ENCODE measurements around the gene OR6K2. TPM values are rescaled to one million over a fixed set of nuclear protein-coding genes. Genes with fewer than 3 reads are reported as not detected.
A peak's percentile ranks its signal among the peaks of the same experiment; 100 is the strongest.
"Not testable (repeated sequence)": the region's sequence is repeated elsewhere in the genome, so short reads cannot be mapped to it uniquely, and the experiment has no call there.

OR6K2 gene
- total RNA-seq, 2 experiments from 2014 or later: not detected

- H3K9me3 Mint-ChIP-seq: peaks cover 1% of the 10 kb centered on the region
- peaks cover 9% of the 10 kb centered on the region for H3K27me3 Mint-ChIP-seq
- H3K27ac Mint-ChIP-seq: no peak overlapping the region
- H3K4me3 Mint-ChIP-seq: no peak overlapping the region
- no peaks in the 10 kb centered on the region for H3K4me1 Mint-ChIP-seq
- DNase-seq: no peak
- no peaks in the 10 kb centered on the region for H3K36me3 Mint-ChIP-seq
Observed at GRCh38 chr1:158691907-158692306, 8.5 kb downstream of the OR6K2 start.

GRCh38 chr1:158691149-158691548, 9.3 kb downstream of the OR6K2 start:
- H3K4me1 Mint-ChIP-seq, H3K27ac Mint-ChIP-seq, DNase-seq, H3K27me3 Mint-ChIP-seq, H3K4me3 Mint-ChIP-seq, H3K9me3 Mint-ChIP-seq, H3K36me3 Mint-ChIP-seq: not testable (repeated sequence)

- Mint-ChIP-seq H3K27me3 (peaks cover 8% of the 10 kb centered on the region), H3K4me3 (no peak overlapping the region)
Observed at GRCh38 chr1:158689875-158690274, 10.6 kb downstream of the OR6K2 start.

GRCh38 chr1:158689110-158689509, 11.3 kb downstream of the OR6K2 start:
- Mint-ChIP-seq H3K9me3 (peaks cover 1% of the 10 kb centered on the region), H3K27ac (no peak overlapping the region), H3K36me3 (no peaks in the 10 kb centered on the region), H3K27me3 (peaks cover 8% of the 10 kb centered on the region), H3K4me3 (no peak overlapping the region), H3K4me1 (no peaks in the 10 kb centered on the region)
- DNase-seq: no peak

More at GRCh38 chr1:158689875-158690274, 10.6 kb downstream of the OR6K2 start:
- H3K4me1 Mint-ChIP-seq: no peaks in the 10 kb centered on the region
- H3K9me3 Mint-ChIP-seq: peaks cover 1% of the 10 kb centered on the region
- H3K27ac Mint-ChIP-seq: no peak overlapping the region
- DNase-seq: no peak
- H3K36me3 Mint-ChIP-seq: no peaks in the 10 kb centered on the region

GRCh38 chr1:158688343-158688742, 12.1 kb downstream of the OR6K2 start:
- H3K9me3 Mint-ChIP-seq, H3K4me3 Mint-ChIP-seq: not testable (repeated sequence)
- peaks cover 12% of the 10 kb centered on the region for H3K27me3 Mint-ChIP-seq

GRCh38 chr1:158687037-158687436, 13.4 kb downstream of the OR6K2 start:
- Mint-ChIP-seq H3K36me3 (no peaks in the 10 kb centered on the region), H3K27me3 (peaks cover 12% of the 10 kb centered on the region), H3K4me1 (no peaks in the 10 kb centered on the region), H3K9me3 (peaks cover 1% of the 10 kb centered on the region), H3K4me3 (no peak overlapping the region), H3K27ac (no peak overlapping the region)
- no peak for DNase-seq

More at GRCh38 chr1:158688343-158688742, 12.1 kb downstream of the OR6K2 start:
- not testable (repeated sequence) for DNase-seq, H3K36me3 Mint-ChIP-seq, H3K27ac Mint-ChIP-seq, H3K4me1 Mint-ChIP-seq

GRCh38 chr1:158686111-158687009, 14.1 kb downstream of the OR6K2 start, which contains the start of gene SPTA1:
SPTA1 (minus strand) TSS chr1:158686715; CDS start chr1:158686517, 198 bp downstream.
- no peaks in the 10 kb centered on the region for H3K4me1 Mint-ChIP-seq
- no peak within 1 kb of the TSS for H3K27ac Mint-ChIP-seq
- no peak within 1 kb of the TSS for H3K4me3 Mint-ChIP-seq
- H3K9me3 Mint-ChIP-seq: peaks cover under 1% of the 10 kb centered on the region
- H3K36me3 Mint-ChIP-seq: no peaks in the 10 kb centered on the region
- DNase-seq: no peak
- H3K27me3 Mint-ChIP-seq: peaks cover 16% of the 10 kb centered on the region

- Mint-ChIP-seq H3K4me1 (no peaks in the 10 kb centered on the region), H3K4me3 (no peak overlapping the region), H3K9me3 (no peaks in the 10 kb centered on the region), H3K27ac (no peak overlapping the region), H3K36me3 (no peaks in the 10 kb centered on the region), H3K27me3 (peaks cover 18% of the 10 kb centered on the region)
- DNase-seq: no peak
Observed at GRCh38 chr1:158685085-158685484, 15.4 kb downstream of the OR6K2 start.

GRCh38 chr1:158681606-158682005, 18.8 kb downstream of the OR6K2 start:
- no peak for DNase-seq
- peaks cover 20% of the 10 kb centered on the region for H3K27me3 Mint-ChIP-seq
- H3K9me3 Mint-ChIP-seq: no peaks in the 10 kb centered on the region
- no peak overlapping the region for H3K4me3 Mint-ChIP-seq
- H3K36me3 Mint-ChIP-seq: no peaks in the 10 kb centered on the region
- H3K27ac Mint-ChIP-seq: no peak overlapping the region
- no peaks in the 10 kb centered on the region for H3K4me1 Mint-ChIP-seq

- peaks cover 16% of the 10 kb centered on the region for H3K27me3 Mint-ChIP-seq
- no peak for DNase-seq
- no peaks in the 10 kb centered on the region for H3K36me3 Mint-ChIP-seq
- H3K9me3 Mint-ChIP-seq: no peaks in the 10 kb centered on the region
- H3K27ac Mint-ChIP-seq: no peak overlapping the region
- H3K4me1 Mint-ChIP-seq: peaks cover 2% of the 10 kb centered on the region
- no peak overlapping the region for H3K4me3 Mint-ChIP-seq
Observed at GRCh38 chr1:158679289-158679688, 21.2 kb downstream of the OR6K2 start.

- Mint-ChIP-seq H3K9me3 (no peaks in the 10 kb centered on the region), H3K4me1 (peaks cover 2% of the 10 kb centered on the region), H3K27ac (peak overlapping the region; percentile 16), H3K36me3 (no peaks in the 10 kb centered on the region), H3K27me3 (peaks cover 6% of the 10 kb centered on the region), H3K4me3 (no peak overlapping the region)
- no peak for DNase-seq
Observed at GRCh38 chr1:158675563-158676323, 24.7 kb downstream of the OR6K2 start.

GRCh38 chr1:158674302-158674701, 26.1 kb downstream of the OR6K2 start:
- Mint-ChIP-seq H3K36me3 (no peaks in the 10 kb centered on the region), H3K27me3 (peaks cover 6% of the 10 kb centered on the region), H3K9me3 (no peaks in the 10 kb centered on the region), H3K4me1 (peaks cover 2% of the 10 kb centered on the region), H3K27ac (no peak overlapping the region), H3K4me3 (no peak overlapping the region)
- no peak for DNase-seq

- H3K9me3 Mint-ChIP-seq: no peaks in the 10 kb centered on the region
- H3K27me3 Mint-ChIP-seq: peaks cover 4% of the 10 kb centered on the region
- no peaks in the 10 kb centered on the region for H3K36me3 Mint-ChIP-seq
- no peak overlapping the region for H3K4me3 Mint-ChIP-seq
- H3K4me1 Mint-ChIP-seq: no peaks in the 10 kb centered on the region
- DNase-seq: no peak
- H3K27ac Mint-ChIP-seq: no peak overlapping the region
Observed at GRCh38 chr1:158666037-158666436, 34.4 kb downstream of the OR6K2 start.

GRCh38 chr1:158654571-158654970, 45.9 kb downstream of the OR6K2 start:
- no peaks in the 10 kb centered on the region for H3K36me3 Mint-ChIP-seq
- peaks cover 2% of the 10 kb centered on the region for H3K4me1 Mint-ChIP-seq
- H3K4me3 Mint-ChIP-seq: no peak overlapping the region
- DNase-seq: no peak
- H3K27me3 Mint-ChIP-seq: peaks cover 10% of the 10 kb centered on the region
- H3K9me3 Mint-ChIP-seq: no peaks in the 10 kb centered on the region
- no peak overlapping the region for H3K27ac Mint-ChIP-seq

GRCh38 chr1:158654086-158654485, 46.4 kb downstream of the OR6K2 start:
- no peak overlapping the region for H3K4me3 Mint-ChIP-seq
- H3K4me1 Mint-ChIP-seq: peaks cover 2% of the 10 kb centered on the region
- no peaks in the 10 kb centered on the region for H3K36me3 Mint-ChIP-seq
- no peak for DNase-seq
- no peaks in the 10 kb centered on the region for H3K9me3 Mint-ChIP-seq
- no peak overlapping the region for H3K27ac Mint-ChIP-seq
- H3K27me3 Mint-ChIP-seq: peaks cover 10% of the 10 kb centered on the region
